HEK293T (cell line): ENCODE measurements around the gene SLC44A3.

Source experiments
- BHLHE40 ChIP-seq: fragments of 450-650 bp; IDR thresholded peaks from 2 replicates; pipeline ENCODE4 v1.6.1; 2016; ENCODE audit warnings: mild to moderate bottlenecking, moderate library complexity, borderline replicate concordance
- ELF4 ChIP-seq: fragments of 450-650 bp; IDR thresholded peaks from 2 replicates; pipeline ENCODE4 v1.6.1; 2017; ENCODE audit warnings: antibody characterized with exemption
- FOXA1 ChIP-seq: fragments of 450-650 bp; IDR thresholded peaks from 2 replicates; pipeline ENCODE4 v1.6.1; 2016; ENCODE audit warnings: mild to moderate bottlenecking
- FOXK2 ChIP-seq: fragments of 450-650 bp; IDR thresholded peaks from 2 replicates; pipeline ENCODE4 v1.6.1; 2016; ENCODE audit warnings: mild to moderate bottlenecking
- FOXM1 ChIP-seq: fragments of 450-650 bp; IDR thresholded peaks from 2 replicates; pipeline ENCODE4 v1.6.1; 2017; ENCODE audit warnings: mild to moderate bottlenecking, borderline replicate concordance
- SP1 ChIP-seq: fragments of 450-650 bp; IDR thresholded peaks from 2 replicates; pipeline ENCODE4 v1.6.1; 2017

- TF ChIP-seq FOXM1 (no peak), BHLHE40 (no peak), ELF4 (no peak), FOXA1 (no peak), SP1 (no peak), FOXK2 (no peak)
Observed at GRCh38 chr1:94856004-94856403, 35.8 kb downstream of the SLC44A3 start.
